Liver (tissue), 9 donors: Measurements from ENCODE around the gene SLC22A15. TPM values are rescaled to one million over a fixed set of nuclear protein-coding genes. Genes with fewer than 3 reads are reported as not detected.

ENCODE experiments used
- DNase-seq: peaks from one replicate; pipeline ENCODE4 v3.0.0-alpha.2; 2017; ENCODE audit warnings: low spot score
- H3K27ac ChIP-seq, 2 donors: one replicate each; pipeline ENCODE4 v1.7.0; 2013; ENCODE audit warnings: inconsistent platforms in 2 of 2, low read length in 2 of 2, control low read depth in 1 of 2, low read depth in 1 of 2, mild to moderate bottlenecking in 1 of 2
- H3K27me3 ChIP-seq, 4 donors: one replicate each; pipeline versions ENCODE4 v1.6.1 to v1.7.0; 2013; ENCODE audit warnings: low read length in 3 of 4, inconsistent platforms in 1 of 4, mild to moderate bottlenecking in 1 of 4, moderate library complexity in 1 of 4; ENCODE audit not compliant: control insufficient read depth in 4 of 4, insufficient read depth in 4 of 4
- H3K36me3 ChIP-seq, 4 donors: one replicate each; pipeline versions ENCODE4 v1.6.1 to v1.7.0; 2013; ENCODE audit warnings: low read length in 3 of 4, mild to moderate bottlenecking in 3 of 4, low read depth in 1 of 4, moderate library complexity in 1 of 4; ENCODE audit not compliant: control insufficient read depth in 4 of 4, insufficient read depth in 3 of 4
- H3K4me1 ChIP-seq, 4 donors: one replicate each; pipeline versions ENCODE4 v1.6.1 to v1.7.0; 2013; ENCODE audit warnings: low read length in 3 of 4, mild to moderate bottlenecking in 3 of 4, moderate library complexity in 1 of 4; ENCODE audit not compliant: control insufficient read depth in 4 of 4, insufficient read depth in 4 of 4
- H3K4me3 ChIP-seq, 3 donors: one replicate each; pipeline versions ENCODE4 v1.6.1 to v1.7.0; 2013; ENCODE audit warnings: low read length in 3 of 3, control low read depth in 1 of 3, low read depth in 1 of 3, mild to moderate bottlenecking in 1 of 3
- H3K9ac ChIP-seq, 2 donors: one replicate each; pipeline ENCODE4 v1.7.0; 2013; ENCODE audit warnings: low read length in 2 of 2, mild to moderate bottlenecking in 2 of 2, moderate library complexity in 2 of 2, control low read depth in 1 of 2, low read depth in 1 of 2
- H3K9me3 ChIP-seq, 4 donors: one replicate each; pipeline versions ENCODE4 v1.6.1 to v1.7.0; 2013; ENCODE audit warnings: low read length in 3 of 4; ENCODE audit not compliant: control insufficient read depth in 4 of 4
- EGR1 ChIP-seq, 2 donors: IDR thresholded peaks; 2 replicates each; pipeline ENCODE4 v1.6.1; 2016 to 2018; ENCODE audit warnings: antibody characterized with exemption in 2 of 2, low read depth in 2 of 2
- FOXA1 ChIP-seq: IDR thresholded peaks from 2 replicates; pipeline ENCODE4 v1.6.1; 2016; ENCODE audit warnings: antibody characterized with exemption
- FOXA2 ChIP-seq: IDR thresholded peaks from 2 replicates; pipeline ENCODE4 v1.6.1; 2016; ENCODE audit warnings: antibody characterized with exemption
- GABPA ChIP-seq, 2 donors: IDR thresholded peaks in 1 of 2; conservative IDR thresholded peaks in 1 of 2; 2 replicates each; pipeline ENCODE4 v1.6.1; 2016; ENCODE audit warnings: antibody characterized with exemption in 2 of 2, mild to moderate bottlenecking in 1 of 2, moderate library complexity in 1 of 2
- HNF4G ChIP-seq: IDR thresholded peaks from 2 replicates; pipeline ENCODE4 v1.6.1; 2016; ENCODE audit warnings: antibody characterized with exemption
- JUND ChIP-seq, 2 donors: IDR thresholded peaks; 2 replicates each; pipeline ENCODE4 v1.6.1; 2016; ENCODE audit warnings: antibody characterized with exemption in 2 of 2
- NR2F2 ChIP-seq: IDR thresholded peaks from 2 replicates; pipeline ENCODE4 v1.6.1; 2016; ENCODE audit warnings: antibody characterized with exemption
- RAD21 ChIP-seq, 2 donors: IDR thresholded peaks; 2 replicates each; pipeline ENCODE4 v1.6.1; 2016; ENCODE audit warnings: antibody characterized with exemption in 2 of 2, mild to moderate bottlenecking in 2 of 2
- RXRA ChIP-seq, 2 donors: IDR thresholded peaks; 2 replicates each; pipeline ENCODE4 v1.6.1; 2017 to 2018; ENCODE audit warnings: antibody characterized with exemption in 2 of 2, mild to moderate bottlenecking in 1 of 2
- SP1 ChIP-seq: IDR thresholded peaks from 2 replicates; pipeline ENCODE4 v1.6.1; 2018; ENCODE audit warnings: antibody characterized with exemption, mild to moderate bottlenecking
- TAF1 ChIP-seq: conservative IDR thresholded peaks from 2 replicates; pipeline ENCODE4 v1.6.1; 2016; ENCODE audit warnings: antibody characterized with exemption, mild to moderate bottlenecking
- YY1 ChIP-seq: IDR thresholded peaks from 2 replicates; pipeline ENCODE4 v1.6.1; 2016; ENCODE audit warnings: antibody characterized with exemption, mild to moderate bottlenecking
- WGBS: extraction: QIAGEN DNeasy Blood & Tissue Kit; methylation state at CpG from one replicate; pipeline ENCODE4 v1.1.7; 2013; 5-methylcytosine and 5-hydroxymethylcytosine counted together
- polyA plus RNA-seq, 2 donors: library from polyadenylated mRNA; stranded (reverse) in 1 of 2; unstranded in 1 of 2; fragments of 200-250 nt in 1 of 2; fragments of >200 nt in 1 of 2; fragmentation: Nextera tagmentation in 1 of 2; extraction: Ambion mirVana in 1 of 2; gene quantifications; one replicate each; pipeline versions ENCODE4 v1.2.1 to v1.2.3, GENCODE V29; 2013 to 2015
- total RNA-seq, 2 donors: library from RNA; depleted of rRNA; stranded (reverse); fragments of >200 nt; gene quantifications; one replicate each; pipeline ENCODE4 v1.2.3, GENCODE V29; 2014
- TF ChIP-seq, protein P1 (sequence below): fragments of 150-350 bp; IDR thresholded peaks from 2 replicates; pipeline ENCODE4 v1.5.1; 2017; ENCODE audit warnings: improper control_type of control experiment, low read depth, low read length; ENCODE audit not compliant: missing input control
- TF ChIP-seq, protein P2 (sequence below): IDR thresholded peaks from 2 replicates; pipeline ENCODE4 v1.6.1; 2016; ENCODE audit warnings: antibody characterized with exemption
- TF ChIP-seq, protein P3 (sequence below): IDR thresholded peaks from 2 replicates; pipeline ENCODE4 v1.6.1; 2016; ENCODE audit warnings: antibody characterized with exemption
- TF ChIP-seq, protein P4 (sequence below): IDR thresholded peaks from 2 replicates; pipeline ENCODE4 v1.6.1; 2016; ENCODE audit warnings: antibody characterized with exemption
- TF ChIP-seq, protein P5 (sequence below): IDR thresholded peaks from 2 replicates; pipeline ENCODE4 v1.6.1; 2016; ENCODE audit warnings: antibody characterized with exemption, mild to moderate bottlenecking
- donor health status: healthy.
- donor health status: healthy.
- donor health status: healthy.
- donor health status: healthy.
- donor health status: healthy.

SLC22A15 gene
- total and polyA plus RNA-seq, 4 donors = 0.12 to 3.6 (median 0.83) TPM

DNA sequence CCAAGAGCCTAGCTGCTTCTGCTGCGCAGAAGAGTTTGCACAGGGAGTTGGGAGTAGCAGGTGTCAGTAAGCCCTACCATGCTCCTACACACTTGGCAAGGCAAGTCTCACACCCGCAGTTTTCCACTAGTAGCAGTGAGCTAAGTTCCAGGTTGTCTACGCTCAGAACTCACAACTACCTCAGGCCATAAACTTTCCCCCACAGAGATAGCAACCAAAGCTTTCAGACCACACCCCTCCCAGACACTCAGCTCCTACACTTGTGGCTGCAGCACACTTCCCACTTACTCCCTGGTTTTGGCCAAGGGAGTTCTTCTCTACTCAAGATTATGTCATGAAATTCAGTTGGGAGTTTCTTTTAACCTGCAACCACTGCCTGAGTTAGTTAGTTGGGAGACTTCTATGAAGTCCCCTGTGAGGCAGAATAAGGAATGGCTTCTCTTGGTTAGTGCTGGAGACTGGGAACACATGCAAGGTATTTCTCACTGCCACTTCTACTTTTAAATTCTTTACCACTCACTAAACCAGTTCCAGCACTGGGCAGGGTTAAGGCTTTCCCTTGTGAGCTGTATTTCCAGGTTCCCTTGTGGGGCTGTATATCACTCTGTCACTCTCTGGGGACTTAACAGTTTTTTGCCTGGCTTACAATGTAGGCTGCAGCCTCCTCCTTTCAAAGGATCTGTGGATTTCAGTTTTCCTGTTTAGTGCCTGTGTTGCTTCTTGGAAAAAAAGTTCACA, 116.6 kb downstream of the SLC22A15 start:
- no peaks in the 10 kb centered on the region for H3K4me1 ChIP-seq
- DNase-seq = no peak
- peaks cover 2 to 13% (median 4%) of the 10 kb centered on the region in 4 donors for H3K9me3 ChIP-seq
- H3K9ac ChIP-seq = no peak overlapping the region
- H3K27ac ChIP-seq = no peak overlapping the region
- TF ChIP-seq, protein P1, sequence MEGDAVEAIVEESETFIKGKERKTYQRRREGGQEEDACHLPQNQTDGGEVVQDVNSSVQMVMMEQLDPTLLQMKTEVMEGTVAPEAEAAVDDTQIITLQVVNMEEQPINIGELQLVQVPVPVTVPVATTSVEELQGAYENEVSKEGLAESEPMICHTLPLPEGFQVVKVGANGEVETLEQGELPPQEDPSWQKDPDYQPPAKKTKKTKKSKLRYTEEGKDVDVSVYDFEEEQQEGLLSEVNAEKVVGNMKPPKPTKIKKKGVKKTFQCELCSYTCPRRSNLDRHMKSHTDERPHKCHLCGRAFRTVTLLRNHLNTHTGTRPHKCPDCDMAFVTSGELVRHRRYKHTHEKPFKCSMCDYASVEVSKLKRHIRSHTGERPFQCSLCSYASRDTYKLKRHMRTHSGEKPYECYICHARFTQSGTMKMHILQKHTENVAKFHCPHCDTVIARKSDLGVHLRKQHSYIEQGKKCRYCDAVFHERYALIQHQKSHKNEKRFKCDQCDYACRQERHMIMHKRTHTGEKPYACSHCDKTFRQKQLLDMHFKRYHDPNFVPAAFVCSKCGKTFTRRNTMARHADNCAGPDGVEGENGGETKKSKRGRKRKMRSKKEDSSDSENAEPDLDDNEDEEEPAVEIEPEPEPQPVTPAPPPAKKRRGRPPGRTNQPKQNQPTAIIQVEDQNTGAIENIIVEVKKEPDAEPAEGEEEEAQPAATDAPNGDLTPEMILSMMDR = no peak
- TF ChIP-seq RXRA (IDR thresholded peaks at IDR 0.05) (no peak), SP1 (no peak), JUND (IDR thresholded peaks at IDR 0.05) (no peak), GABPA (IDR thresholded peaks at IDR 0.05 in 1 of 2, conservative IDR thresholded peaks at IDR 0.05 in 1 of 2) (no peak), RAD21 (IDR thresholded peaks at IDR 0.05) (no peak), FOXA2 (no peak), FOXA1 (no peak), EGR1 (IDR thresholded peaks at IDR 0.05; ENCODE audit: low read depth in 2 of 2) (no peak), TAF1 (no peak), NR2F2 (no peak), HNF4G (no peak)
- TF ChIP-seq, protein P2, sequence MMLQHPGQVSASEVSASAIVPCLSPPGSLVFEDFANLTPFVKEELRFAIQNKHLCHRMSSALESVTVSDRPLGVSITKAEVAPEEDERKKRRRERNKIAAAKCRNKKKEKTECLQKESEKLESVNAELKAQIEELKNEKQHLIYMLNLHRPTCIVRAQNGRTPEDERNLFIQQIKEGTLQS = no peak
- TF ChIP-seq, protein P3, sequence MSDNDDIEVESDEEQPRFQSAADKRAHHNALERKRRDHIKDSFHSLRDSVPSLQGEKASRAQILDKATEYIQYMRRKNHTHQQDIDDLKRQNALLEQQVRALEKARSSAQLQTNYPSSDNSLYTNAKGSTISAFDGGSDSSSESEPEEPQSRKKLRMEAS = no peak
- TF ChIP-seq, protein P4, sequence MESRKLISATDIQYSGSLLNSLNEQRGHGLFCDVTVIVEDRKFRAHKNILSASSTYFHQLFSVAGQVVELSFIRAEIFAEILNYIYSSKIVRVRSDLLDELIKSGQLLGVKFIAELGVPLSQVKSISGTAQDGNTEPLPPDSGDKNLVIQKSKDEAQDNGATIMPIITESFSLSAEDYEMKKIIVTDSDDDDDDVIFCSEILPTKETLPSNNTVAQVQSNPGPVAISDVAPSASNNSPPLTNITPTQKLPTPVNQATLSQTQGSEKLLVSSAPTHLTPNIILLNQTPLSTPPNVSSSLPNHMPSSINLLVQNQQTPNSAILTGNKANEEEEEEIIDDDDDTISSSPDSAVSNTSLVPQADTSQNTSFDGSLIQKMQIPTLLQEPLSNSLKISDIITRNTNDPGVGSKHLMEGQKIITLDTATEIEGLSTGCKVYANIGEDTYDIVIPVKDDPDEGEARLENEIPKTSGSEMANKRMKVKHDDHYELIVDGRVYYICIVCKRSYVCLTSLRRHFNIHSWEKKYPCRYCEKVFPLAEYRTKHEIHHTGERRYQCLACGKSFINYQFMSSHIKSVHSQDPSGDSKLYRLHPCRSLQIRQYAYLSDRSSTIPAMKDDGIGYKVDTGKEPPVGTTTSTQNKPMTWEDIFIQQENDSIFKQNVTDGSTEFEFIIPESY = no peak
- 62% methylated on average over 3 of the region's 3 CpGs for WGBS
- no peaks in the 10 kb centered on the region for H3K36me3 ChIP-seq
- H3K4me3 ChIP-seq = no peak overlapping the region
- H3K27me3 ChIP-seq = no peaks in the 10 kb centered on the region

DNA sequence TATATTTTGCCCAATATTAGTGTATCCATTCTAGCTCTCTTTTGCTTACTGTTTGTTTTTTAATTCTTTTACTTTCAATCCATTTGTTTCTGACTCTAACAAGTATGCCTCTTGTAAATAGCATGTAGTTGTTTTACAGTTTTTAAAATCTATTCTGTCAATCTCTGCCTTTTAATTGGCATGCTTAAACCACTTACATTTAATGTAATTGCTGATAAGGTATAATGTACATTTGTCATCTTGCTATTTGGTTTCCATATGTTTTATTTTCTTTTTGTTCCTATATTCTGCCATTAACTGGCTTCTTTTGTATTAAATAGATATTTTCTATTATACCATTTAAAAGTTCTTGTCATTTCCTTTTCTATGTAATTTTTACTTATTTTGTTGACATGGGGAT, 118.7 kb downstream of the SLC22A15 start:
- Histone ChIP-seq H3K4me3 (no peak overlapping the region), H3K36me3 (no peaks in the 10 kb centered on the region), H3K27ac (no peak overlapping the region), H3K9ac (no peak overlapping the region), H3K9me3 (peaks cover 1 to 6% (median 4%) of the 10 kb centered on the region in 4 donors), H3K4me1 (no peaks in the 10 kb centered on the region), H3K27me3 (no peaks in the 10 kb centered on the region)
- DNase-seq = no peak
- TF ChIP-seq, protein P3 = no peak
- TF ChIP-seq, protein P2 = no peak
- TF ChIP-seq FOXA1 = no peak
- TF ChIP-seq SP1 = no peak
- TF ChIP-seq NR2F2 = no peak
- TF ChIP-seq, protein P4 = no peak
- no peak for TF ChIP-seq EGR1 (IDR thresholded peaks at IDR 0.05; ENCODE audit: low read depth in 2 of 2)
- no peak for TF ChIP-seq FOXA2
- no peak for TF ChIP-seq RXRA (IDR thresholded peaks at IDR 0.05)
- TF ChIP-seq TAF1 = no peak
- no peak for TF ChIP-seq JUND (IDR thresholded peaks at IDR 0.05)
- TF ChIP-seq, protein P5, sequence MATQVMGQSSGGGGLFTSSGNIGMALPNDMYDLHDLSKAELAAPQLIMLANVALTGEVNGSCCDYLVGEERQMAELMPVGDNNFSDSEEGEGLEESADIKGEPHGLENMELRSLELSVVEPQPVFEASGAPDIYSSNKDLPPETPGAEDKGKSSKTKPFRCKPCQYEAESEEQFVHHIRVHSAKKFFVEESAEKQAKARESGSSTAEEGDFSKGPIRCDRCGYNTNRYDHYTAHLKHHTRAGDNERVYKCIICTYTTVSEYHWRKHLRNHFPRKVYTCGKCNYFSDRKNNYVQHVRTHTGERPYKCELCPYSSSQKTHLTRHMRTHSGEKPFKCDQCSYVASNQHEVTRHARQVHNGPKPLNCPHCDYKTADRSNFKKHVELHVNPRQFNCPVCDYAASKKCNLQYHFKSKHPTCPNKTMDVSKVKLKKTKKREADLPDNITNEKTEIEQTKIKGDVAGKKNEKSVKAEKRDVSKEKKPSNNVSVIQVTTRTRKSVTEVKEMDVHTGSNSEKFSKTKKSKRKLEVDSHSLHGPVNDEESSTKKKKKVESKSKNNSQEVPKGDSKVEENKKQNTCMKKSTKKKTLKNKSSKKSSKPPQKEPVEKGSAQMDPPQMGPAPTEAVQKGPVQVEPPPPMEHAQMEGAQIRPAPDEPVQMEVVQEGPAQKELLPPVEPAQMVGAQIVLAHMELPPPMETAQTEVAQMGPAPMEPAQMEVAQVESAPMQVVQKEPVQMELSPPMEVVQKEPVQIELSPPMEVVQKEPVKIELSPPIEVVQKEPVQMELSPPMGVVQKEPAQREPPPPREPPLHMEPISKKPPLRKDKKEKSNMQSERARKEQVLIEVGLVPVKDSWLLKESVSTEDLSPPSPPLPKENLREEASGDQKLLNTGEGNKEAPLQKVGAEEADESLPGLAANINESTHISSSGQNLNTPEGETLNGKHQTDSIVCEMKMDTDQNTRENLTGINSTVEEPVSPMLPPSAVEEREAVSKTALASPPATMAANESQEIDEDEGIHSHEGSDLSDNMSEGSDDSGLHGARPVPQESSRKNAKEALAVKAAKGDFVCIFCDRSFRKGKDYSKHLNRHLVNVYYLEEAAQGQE = no peak
- TF ChIP-seq, protein P1 = no peak
- TF ChIP-seq YY1 = no peak
